Measurements from ENCODE around the gene OTULIN. TPM values are rescaled to one million over a fixed set of nuclear protein-coding genes. Genes with fewer than 3 reads are reported as not detected.

OTULIN gene
- total and polyA plus RNA-seq, 2 experiments from 2014 or later = 24.3 to 43.9 TPM

DNA sequence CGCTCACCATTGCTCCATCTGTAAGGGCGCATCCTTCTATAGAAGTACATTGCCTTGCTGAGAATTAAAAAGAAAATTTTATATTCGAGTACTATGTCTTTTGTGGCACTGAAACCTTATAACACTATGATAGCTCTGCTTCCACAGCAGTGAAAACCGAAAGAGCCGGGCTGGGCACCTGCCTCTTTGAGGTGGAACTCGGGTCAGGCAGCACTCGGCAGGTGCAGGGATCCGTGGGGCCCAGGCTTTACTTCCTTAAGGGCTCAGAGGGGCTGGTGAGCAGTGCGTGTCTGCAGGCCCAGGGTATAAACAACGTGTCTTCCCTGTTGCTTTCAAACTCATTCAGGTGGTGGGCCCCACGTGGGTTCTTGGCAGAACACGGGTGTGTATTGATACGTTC lies 69.9 kb downstream of the OTULIN start:
- H3K27ac Mint-ChIP-seq = no peak overlapping the region
- ATAC-seq (no peak), DNase-seq (ENCODE audit: low spot score) (no peak)
- Histone ChIP-seq H3K27me3 (ENCODE audit: insufficient read depth) (no peaks in the 10 kb centered on the region), H3K4me1 (ENCODE audit: insufficient read depth) (no peaks in the 10 kb centered on the region), H2AFZ (no peak overlapping the region), H3K79me2 (replicated peaks; ENCODE audit: insufficient read depth) (no peaks in the 10 kb centered on the region), H4K20me1 (replicated peaks; ENCODE audit: insufficient read depth) (no peaks in the 10 kb centered on the region), H3K36me3 (ENCODE audit: insufficient read depth) (no peaks in the 10 kb centered on the region), H3K9me2 (ENCODE audit: insufficient read depth) (no peaks in the 10 kb centered on the region), H3K4me2 (no peak overlapping the region), H3K27ac (ENCODE audit: low read depth) (no peak overlapping the region), H3F3A (replicated peaks; ENCODE audit: low read depth) (no peaks in the 10 kb centered on the region), H3K4me3 (no peak overlapping the region)
- peaks cover 8% of the 10 kb centered on the region for H3K27me3 Mint-ChIP-seq (ENCODE audit: insufficient read depth, low read depth, poor library complexity)
- no peaks in the 10 kb centered on the region for H3K9me3 Mint-ChIP-seq
- H3K4me3 Mint-ChIP-seq = no peak overlapping the region
- TF ChIP-seq EZH2 (IDR thresholded peaks at IDR 0.05; ENCODE audit: low read depth, unreplicated experiment) (no peak), ZNF114 (CRISPR knock-in tag; IDR thresholded peaks at IDR 0.05) (no peak), ZNF331 (CRISPR knock-in tag; IDR thresholded peaks at IDR 0.05; ENCODE audit: low read depth) (no peak), NANOG (IDR thresholded peaks at IDR 0.05; ENCODE audit: borderline replicate concordance) (no peak), JUNB (IDR thresholded peaks at IDR 0.05; ENCODE audit: unreplicated experiment) (no peak), STAT1 (IDR thresholded peaks at IDR 0.05; ENCODE audit: unreplicated experiment) (no peak), POLR2AphosphoS5 (IDR thresholded peaks at IDR 0.05; ENCODE audit: low read depth) (no peak), CREB1 (CRISPR knock-in tag; IDR thresholded peaks at IDR 0.05; ENCODE audit: low read depth) (no peak), EZH2phosphoT487 (IDR thresholded peaks at IDR 0.05; ENCODE audit: unreplicated experiment) (no peak)
- TF ChIP-seq, protein P1, sequence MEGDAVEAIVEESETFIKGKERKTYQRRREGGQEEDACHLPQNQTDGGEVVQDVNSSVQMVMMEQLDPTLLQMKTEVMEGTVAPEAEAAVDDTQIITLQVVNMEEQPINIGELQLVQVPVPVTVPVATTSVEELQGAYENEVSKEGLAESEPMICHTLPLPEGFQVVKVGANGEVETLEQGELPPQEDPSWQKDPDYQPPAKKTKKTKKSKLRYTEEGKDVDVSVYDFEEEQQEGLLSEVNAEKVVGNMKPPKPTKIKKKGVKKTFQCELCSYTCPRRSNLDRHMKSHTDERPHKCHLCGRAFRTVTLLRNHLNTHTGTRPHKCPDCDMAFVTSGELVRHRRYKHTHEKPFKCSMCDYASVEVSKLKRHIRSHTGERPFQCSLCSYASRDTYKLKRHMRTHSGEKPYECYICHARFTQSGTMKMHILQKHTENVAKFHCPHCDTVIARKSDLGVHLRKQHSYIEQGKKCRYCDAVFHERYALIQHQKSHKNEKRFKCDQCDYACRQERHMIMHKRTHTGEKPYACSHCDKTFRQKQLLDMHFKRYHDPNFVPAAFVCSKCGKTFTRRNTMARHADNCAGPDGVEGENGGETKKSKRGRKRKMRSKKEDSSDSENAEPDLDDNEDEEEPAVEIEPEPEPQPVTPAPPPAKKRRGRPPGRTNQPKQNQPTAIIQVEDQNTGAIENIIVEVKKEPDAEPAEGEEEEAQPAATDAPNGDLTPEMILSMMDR (conservative IDR thresholded peaks at IDR 0.05; ENCODE audit: low read depth in 2 of 2) = no peak
- TF ChIP-seq, protein P2, sequence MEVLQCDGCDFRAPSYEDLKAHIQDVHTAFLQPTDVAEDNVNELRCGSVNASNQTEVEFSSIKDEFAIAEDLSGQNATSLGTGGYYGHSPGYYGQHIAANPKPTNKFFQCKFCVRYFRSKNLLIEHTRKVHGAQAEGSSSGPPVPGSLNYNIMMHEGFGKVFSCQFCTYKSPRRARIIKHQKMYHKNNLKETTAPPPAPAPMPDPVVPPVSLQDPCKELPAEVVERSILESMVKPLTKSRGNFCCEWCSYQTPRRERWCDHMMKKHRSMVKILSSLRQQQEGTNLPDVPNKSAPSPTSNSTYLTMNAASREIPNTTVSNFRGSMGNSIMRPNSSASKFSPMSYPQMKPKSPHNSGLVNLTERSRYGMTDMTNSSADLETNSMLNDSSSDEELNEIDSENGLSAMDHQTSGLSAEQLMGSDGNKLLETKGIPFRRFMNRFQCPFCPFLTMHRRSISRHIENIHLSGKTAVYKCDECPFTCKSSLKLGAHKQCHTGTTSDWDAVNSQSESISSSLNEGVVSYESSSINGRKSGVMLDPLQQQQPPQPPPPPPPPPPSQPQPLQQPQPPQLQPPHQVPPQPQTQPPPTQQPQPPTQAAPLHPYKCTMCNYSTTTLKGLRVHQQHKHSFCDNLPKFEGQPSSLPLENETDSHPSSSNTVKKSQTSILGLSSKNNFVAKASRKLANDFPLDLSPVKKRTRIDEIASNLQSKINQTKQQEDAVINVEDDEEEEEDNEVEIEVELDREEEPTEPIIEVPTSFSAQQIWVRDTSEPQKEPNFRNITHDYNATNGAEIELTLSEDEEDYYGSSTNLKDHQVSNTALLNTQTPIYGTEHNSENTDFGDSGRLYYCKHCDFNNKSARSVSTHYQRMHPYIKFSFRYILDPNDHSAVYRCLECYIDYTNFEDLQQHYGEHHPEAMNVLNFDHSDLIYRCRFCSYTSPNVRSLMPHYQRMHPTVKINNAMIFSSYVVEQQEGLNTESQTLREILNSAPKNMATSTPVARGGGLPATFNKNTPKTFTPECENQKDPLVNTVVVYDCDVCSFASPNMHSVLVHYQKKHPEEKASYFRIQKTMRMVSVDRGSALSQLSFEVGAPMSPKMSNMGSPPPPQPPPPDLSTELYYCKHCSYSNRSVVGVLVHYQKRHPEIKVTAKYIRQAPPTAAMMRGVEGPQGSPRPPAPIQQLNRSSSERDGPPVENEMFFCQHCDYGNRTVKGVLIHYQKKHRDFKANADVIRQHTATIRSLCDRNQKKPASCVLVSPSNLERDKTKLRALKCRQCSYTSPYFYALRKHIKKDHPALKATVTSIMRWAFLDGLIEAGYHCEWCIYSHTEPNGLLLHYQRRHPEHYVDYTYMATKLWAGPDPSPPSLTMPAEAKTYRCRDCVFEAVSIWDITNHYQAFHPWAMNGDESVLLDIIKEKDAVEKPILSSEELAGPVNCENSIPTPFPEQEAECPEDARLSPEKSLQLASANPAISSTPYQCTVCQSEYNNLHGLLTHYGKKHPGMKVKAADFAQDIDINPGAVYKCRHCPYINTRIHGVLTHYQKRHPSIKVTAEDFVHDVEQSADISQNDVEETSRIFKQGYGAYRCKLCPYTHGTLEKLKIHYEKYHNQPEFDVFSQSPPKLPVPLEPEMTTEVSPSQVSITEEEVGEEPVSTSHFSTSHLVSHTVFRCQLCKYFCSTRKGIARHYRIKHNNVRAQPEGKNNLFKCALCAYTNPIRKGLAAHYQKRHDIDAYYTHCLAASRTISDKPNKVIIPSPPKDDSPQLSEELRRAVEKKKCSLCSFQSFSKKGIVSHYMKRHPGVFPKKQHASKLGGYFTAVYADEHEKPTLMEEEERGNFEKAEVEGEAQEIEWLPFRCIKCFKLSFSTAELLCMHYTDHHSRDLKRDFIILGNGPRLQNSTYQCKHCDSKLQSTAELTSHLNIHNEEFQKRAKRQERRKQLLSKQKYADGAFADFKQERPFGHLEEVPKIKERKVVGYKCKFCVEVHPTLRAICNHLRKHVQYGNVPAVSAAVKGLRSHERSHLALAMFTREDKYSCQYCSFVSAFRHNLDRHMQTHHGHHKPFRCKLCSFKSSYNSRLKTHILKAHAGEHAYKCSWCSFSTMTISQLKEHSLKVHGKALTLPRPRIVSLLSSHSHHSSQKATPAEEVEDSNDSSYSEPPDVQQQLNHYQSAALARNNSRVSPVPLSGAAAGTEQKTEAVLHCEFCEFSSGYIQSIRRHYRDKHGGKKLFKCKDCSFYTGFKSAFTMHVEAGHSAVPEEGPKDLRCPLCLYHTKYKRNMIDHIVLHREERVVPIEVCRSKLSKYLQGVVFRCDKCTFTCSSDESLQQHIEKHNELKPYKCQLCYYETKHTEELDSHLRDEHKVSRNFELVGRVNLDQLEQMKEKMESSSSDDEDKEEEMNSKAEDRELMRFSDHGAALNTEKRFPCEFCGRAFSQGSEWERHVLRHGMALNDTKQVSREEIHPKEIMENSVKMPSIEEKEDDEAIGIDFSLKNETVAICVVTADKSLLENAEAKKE (CRISPR knock-in tag; IDR thresholded peaks at IDR 0.05) = no peak
- TF ChIP-seq, protein P3, sequence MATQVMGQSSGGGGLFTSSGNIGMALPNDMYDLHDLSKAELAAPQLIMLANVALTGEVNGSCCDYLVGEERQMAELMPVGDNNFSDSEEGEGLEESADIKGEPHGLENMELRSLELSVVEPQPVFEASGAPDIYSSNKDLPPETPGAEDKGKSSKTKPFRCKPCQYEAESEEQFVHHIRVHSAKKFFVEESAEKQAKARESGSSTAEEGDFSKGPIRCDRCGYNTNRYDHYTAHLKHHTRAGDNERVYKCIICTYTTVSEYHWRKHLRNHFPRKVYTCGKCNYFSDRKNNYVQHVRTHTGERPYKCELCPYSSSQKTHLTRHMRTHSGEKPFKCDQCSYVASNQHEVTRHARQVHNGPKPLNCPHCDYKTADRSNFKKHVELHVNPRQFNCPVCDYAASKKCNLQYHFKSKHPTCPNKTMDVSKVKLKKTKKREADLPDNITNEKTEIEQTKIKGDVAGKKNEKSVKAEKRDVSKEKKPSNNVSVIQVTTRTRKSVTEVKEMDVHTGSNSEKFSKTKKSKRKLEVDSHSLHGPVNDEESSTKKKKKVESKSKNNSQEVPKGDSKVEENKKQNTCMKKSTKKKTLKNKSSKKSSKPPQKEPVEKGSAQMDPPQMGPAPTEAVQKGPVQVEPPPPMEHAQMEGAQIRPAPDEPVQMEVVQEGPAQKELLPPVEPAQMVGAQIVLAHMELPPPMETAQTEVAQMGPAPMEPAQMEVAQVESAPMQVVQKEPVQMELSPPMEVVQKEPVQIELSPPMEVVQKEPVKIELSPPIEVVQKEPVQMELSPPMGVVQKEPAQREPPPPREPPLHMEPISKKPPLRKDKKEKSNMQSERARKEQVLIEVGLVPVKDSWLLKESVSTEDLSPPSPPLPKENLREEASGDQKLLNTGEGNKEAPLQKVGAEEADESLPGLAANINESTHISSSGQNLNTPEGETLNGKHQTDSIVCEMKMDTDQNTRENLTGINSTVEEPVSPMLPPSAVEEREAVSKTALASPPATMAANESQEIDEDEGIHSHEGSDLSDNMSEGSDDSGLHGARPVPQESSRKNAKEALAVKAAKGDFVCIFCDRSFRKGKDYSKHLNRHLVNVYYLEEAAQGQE (IDR thresholded peaks at IDR 0.05; ENCODE audit: unreplicated experiment) = no peak
- TF ChIP-seq, protein P4, sequence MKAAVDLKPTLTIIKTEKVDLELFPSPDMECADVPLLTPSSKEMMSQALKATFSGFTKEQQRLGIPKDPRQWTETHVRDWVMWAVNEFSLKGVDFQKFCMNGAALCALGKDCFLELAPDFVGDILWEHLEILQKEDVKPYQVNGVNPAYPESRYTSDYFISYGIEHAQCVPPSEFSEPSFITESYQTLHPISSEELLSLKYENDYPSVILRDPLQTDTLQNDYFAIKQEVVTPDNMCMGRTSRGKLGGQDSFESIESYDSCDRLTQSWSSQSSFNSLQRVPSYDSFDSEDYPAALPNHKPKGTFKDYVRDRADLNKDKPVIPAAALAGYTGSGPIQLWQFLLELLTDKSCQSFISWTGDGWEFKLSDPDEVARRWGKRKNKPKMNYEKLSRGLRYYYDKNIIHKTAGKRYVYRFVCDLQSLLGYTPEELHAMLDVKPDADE (IDR thresholded peaks at IDR 0.05) = no peak
- peaks cover 9% of the 10 kb centered on the region for H3K4me1 Mint-ChIP-seq
- no peaks in the 10 kb centered on the region for H3K36me3 Mint-ChIP-seq (ENCODE audit: low read depth)

All from GM23338 (cell line).